ENCODE measurements around the gene SYT15. TPM values are rescaled to one million over a fixed set of nuclear protein-coding genes. Genes with fewer than 3 reads are reported as not detected.
A peak's percentile ranks its signal among the peaks of the same experiment; 100 is the strongest.

The SYT15 gene
- total RNA-seq, 1 donor from 2014 or later = 5.4 TPM

- Histone ChIP-seq H3K36me3 (no peaks in the 10 kb centered on the region), H3K27ac (no peak overlapping the region), H3K4me1 (peaks cover 13% of the 10 kb centered on the region), H3K4me3 (no peak overlapping the region), H3K9me3 (no peaks in the 10 kb centered on the region), H3K27me3 (peaks cover 4% of the 10 kb centered on the region)
- no peak for DNase-seq (ENCODE audit: extremely low spot score in 2 of 2)
- intact Hi-C loops (cut with DNase I) = no loop called here
- TF ChIP-seq POLR2A (IDR thresholded peaks at IDR 0.05) = no peak
Measured at GRCh38 chr10:46540412-46541016, 38.4 kb upstream of the SYT15 start.

- no peak for TF ChIP-seq POLR2A (IDR thresholded peaks at IDR 0.05)
- no peak for TF ChIP-seq CTCF (IDR thresholded peaks at IDR 0.05)
- no peak for TF ChIP-seq POLR2AphosphoS5 (IDR thresholded peaks at IDR 0.05; ENCODE audit: insufficient read depth in 1 of 2, low read depth in 1 of 2)
- Histone ChIP-seq H3K27me3 (peaks cover 4% of the 10 kb centered on the region), H3K9me3 (no peaks in the 10 kb centered on the region), H3K4me1 (peaks cover 13% of the 10 kb centered on the region), H3K27ac (no peak overlapping the region), H3K36me3 (no peaks in the 10 kb centered on the region), H3K4me3 (peak overlapping the region in 1 of 2 donors; percentile 20)
- intact Hi-C loops (cut with DNase I) = no loop called here
- DNase-seq (ENCODE audit: extremely low spot score in 2 of 2) = no peak
Measured at GRCh38 chr10:46541017-46541661, 37.8 kb upstream of the SYT15 start.

GRCh38 chr10:46541735-46542566 is 37.0 kb upstream of the SYT15 start:
- peaks cover 13% of the 10 kb centered on the region for H3K4me1 ChIP-seq
- TF ChIP-seq POLR2A (IDR thresholded peaks at IDR 0.05) = no peak
- no peak for TF ChIP-seq CTCF (IDR thresholded peaks at IDR 0.05)
- TF ChIP-seq POLR2AphosphoS5 (IDR thresholded peaks at IDR 0.05; ENCODE audit: insufficient read depth in 1 of 2, low read depth in 1 of 2) = no peak
- intact Hi-C loops (cut with DNase I) = no loop called here
- DNase-seq (ENCODE audit: extremely low spot score in 2 of 2) = no peak
- no peak overlapping the region for H3K4me3 ChIP-seq
- H3K27ac ChIP-seq = no peak overlapping the region
- H3K27me3 ChIP-seq = peaks cover 4% of the 10 kb centered on the region
- no peaks in the 10 kb centered on the region for H3K9me3 ChIP-seq
- H3K36me3 ChIP-seq = no peaks in the 10 kb centered on the region

GRCh38 chr10:46542567-46543465 is 36.1 kb upstream of the SYT15 start:
- H3K36me3 ChIP-seq = no peaks in the 10 kb centered on the region
- no peak for DNase-seq (ENCODE audit: extremely low spot score in 2 of 2)
- peaks cover 4% of the 10 kb centered on the region for H3K27me3 ChIP-seq
- peaks cover 13% of the 10 kb centered on the region for H3K4me1 ChIP-seq
- H3K9me3 ChIP-seq = no peaks in the 10 kb centered on the region
- no peak overlapping the region for H3K27ac ChIP-seq
- H3K4me3 ChIP-seq = no peak overlapping the region
- intact Hi-C loops (cut with DNase I) = no loop called here
- no peak for TF ChIP-seq POLR2AphosphoS5 (IDR thresholded peaks at IDR 0.05; ENCODE audit: insufficient read depth in 1 of 2, low read depth in 1 of 2)
- TF ChIP-seq POLR2A (IDR thresholded peaks at IDR 0.05) = no peak
- TF ChIP-seq CTCF (IDR thresholded peaks at IDR 0.05) = no peak

Measured in vagina (tissue), 2 donors.